ENCODE data around the gene PTGES. TPM values are rescaled to one million over a fixed set of nuclear protein-coding genes. Genes with fewer than 3 reads are reported as not detected.

Gene PTGES
- total and polyA plus RNA-seq, 2 donors (not counting 1 experiment from before 2014, with no cell fraction given), result 9.6 to 13.3 TPM

DNA sequence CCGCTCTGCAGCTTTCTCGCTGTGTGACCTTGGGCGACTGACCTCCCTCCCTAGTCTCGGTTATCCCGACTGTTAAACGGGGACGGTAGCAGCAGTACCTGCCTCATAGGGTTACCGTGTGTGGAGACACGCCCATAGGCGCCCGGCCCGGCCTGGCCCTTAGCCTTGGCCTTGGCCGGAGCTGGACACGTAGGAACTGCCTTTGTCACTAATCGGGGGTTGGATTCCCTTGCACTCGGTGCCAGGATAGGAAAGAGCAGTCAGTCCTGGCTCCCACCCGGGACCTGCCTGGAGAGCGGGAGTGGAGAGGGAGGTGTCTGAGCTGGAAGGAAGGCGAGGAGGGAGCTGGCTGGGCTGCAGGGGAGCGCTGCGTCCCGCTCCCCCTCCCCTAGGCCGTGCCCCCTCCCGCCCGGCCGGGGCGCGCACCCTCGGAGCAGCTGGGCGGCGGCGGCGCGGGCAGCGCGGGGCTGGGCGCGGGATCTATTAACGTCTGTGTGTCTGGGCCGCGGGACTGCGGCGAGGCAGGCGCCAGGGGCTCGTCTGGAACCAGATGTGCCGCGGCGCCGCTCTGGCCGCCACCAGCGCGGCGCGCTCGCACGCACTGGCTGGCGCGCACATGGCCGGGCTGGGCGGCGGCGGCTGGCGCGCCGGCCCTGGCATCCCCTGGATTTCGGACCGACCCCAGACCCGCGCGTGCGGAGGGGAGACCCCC lies 55.7 kb downstream of the PTGES start:
- Histone ChIP-seq H3K27ac (ENCODE audit: insufficient read depth, low read length) (peak overlapping the region; percentile 88), H2AFZ (ENCODE audit: low read length) (peak overlapping the region; percentile 40), H3K4me1 (ENCODE audit: control insufficient read depth, extremely low read depth, insufficient read depth, low read length) (peaks cover 6% of the 10 kb centered on the region), H3K4me3 (replicated peaks in 1 of 4; ENCODE audit: control extremely low read depth in 1 of 4, insufficient read depth in 1 of 4, low read depth in 3 of 4, low read length in 4 of 4) (peak overlapping the region; percentile 14 to 49 (median 34)), H3K27me3 (ENCODE audit: control insufficient read depth, insufficient read depth, low read length) (no peaks in the 10 kb centered on the region), H3K9ac (ENCODE audit: insufficient read depth, low read length) (peak overlapping the region; percentile 89), H3K36me3 (ENCODE audit: control insufficient read depth, insufficient read depth, low read length) (no peaks in the 10 kb centered on the region), H3K4me2 (ENCODE audit: extremely low read depth, insufficient read depth, low read length) (peak overlapping the region; percentile 84), H4K20me1 (ENCODE audit: control insufficient read depth, extremely low read depth, insufficient read depth, low read length) (no peaks in the 10 kb centered on the region), H3K79me2 (ENCODE audit: control insufficient read depth, insufficient read depth, low read length) (no peaks in the 10 kb centered on the region), H3K9me3 (ENCODE audit: control insufficient read depth, insufficient read depth, low read depth, low read length) (no peaks in the 10 kb centered on the region)
- TF ChIP-seq, protein P1, sequence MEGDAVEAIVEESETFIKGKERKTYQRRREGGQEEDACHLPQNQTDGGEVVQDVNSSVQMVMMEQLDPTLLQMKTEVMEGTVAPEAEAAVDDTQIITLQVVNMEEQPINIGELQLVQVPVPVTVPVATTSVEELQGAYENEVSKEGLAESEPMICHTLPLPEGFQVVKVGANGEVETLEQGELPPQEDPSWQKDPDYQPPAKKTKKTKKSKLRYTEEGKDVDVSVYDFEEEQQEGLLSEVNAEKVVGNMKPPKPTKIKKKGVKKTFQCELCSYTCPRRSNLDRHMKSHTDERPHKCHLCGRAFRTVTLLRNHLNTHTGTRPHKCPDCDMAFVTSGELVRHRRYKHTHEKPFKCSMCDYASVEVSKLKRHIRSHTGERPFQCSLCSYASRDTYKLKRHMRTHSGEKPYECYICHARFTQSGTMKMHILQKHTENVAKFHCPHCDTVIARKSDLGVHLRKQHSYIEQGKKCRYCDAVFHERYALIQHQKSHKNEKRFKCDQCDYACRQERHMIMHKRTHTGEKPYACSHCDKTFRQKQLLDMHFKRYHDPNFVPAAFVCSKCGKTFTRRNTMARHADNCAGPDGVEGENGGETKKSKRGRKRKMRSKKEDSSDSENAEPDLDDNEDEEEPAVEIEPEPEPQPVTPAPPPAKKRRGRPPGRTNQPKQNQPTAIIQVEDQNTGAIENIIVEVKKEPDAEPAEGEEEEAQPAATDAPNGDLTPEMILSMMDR (conservative IDR thresholded peaks at IDR 0.05 in 1 of 2, IDR thresholded peaks at IDR 0.05 in 1 of 2; ENCODE audit: low read depth in 1 of 2, low read length in 2 of 2), result no peak
- TF ChIP-seq EZH2 (IDR thresholded peaks at IDR 0.05; ENCODE audit: low read length, missing control alignments), result no peak
- peak; percentile 36 to 63 for DNase-seq (ENCODE audit: low read depth in 2 of 2)

GRCh38 chr9:129695870-129696269 lies 57.0 kb downstream of the PTGES start:
- Histone ChIP-seq H3K9ac (ENCODE audit: insufficient read depth, low read length) (no peak overlapping the region), H3K36me3 (ENCODE audit: control insufficient read depth, insufficient read depth, low read length) (no peaks in the 10 kb centered on the region), H3K27ac (ENCODE audit: insufficient read depth, low read length) (no peak overlapping the region), H3K27me3 (ENCODE audit: control insufficient read depth, insufficient read depth, low read length) (no peaks in the 10 kb centered on the region), H3K4me1 (ENCODE audit: control insufficient read depth, extremely low read depth, insufficient read depth, low read length) (peaks cover 6% of the 10 kb centered on the region), H3K4me2 (ENCODE audit: extremely low read depth, insufficient read depth, low read length) (no peak overlapping the region), H3K9me3 (ENCODE audit: control insufficient read depth, insufficient read depth, low read depth, low read length) (no peaks in the 10 kb centered on the region), H3K4me3 (replicated peaks in 1 of 4; ENCODE audit: control extremely low read depth in 1 of 4, insufficient read depth in 1 of 4, low read depth in 3 of 4, low read length in 4 of 4) (no peak overlapping the region), H3K79me2 (ENCODE audit: control insufficient read depth, insufficient read depth, low read length) (no peaks in the 10 kb centered on the region), H4K20me1 (ENCODE audit: control insufficient read depth, extremely low read depth, insufficient read depth, low read length) (no peaks in the 10 kb centered on the region), H2AFZ (ENCODE audit: low read length) (no peak overlapping the region)
- TF ChIP-seq EZH2 (IDR thresholded peaks at IDR 0.05; ENCODE audit: low read length, missing control alignments), result no peak
- TF ChIP-seq, protein P1 (conservative IDR thresholded peaks at IDR 0.05 in 1 of 2, IDR thresholded peaks at IDR 0.05 in 1 of 2; ENCODE audit: low read depth in 1 of 2, low read length in 2 of 2), result no peak
- no peak for DNase-seq (ENCODE audit: low read depth in 2 of 2)

DNA sequence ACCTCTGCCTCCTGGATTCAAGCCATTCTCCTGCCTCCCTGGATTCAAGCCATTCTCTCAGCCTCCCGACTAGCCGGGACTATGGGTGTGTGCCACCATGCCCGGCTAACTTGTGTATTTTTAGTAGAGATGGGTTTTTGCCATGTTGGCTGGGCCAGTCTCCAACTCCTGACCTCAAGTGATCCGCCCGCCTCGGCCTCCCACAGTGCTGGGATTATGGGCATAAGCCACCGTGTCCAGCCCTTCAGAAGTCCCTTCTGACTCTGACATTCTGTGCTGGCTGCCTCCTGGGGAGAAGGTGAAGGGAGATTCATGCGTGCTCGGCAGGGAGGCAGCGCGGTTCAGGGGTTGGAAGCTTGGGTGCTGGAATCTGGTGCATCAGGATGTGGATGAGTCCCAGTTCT lies 58.6 kb downstream of the PTGES start:
- H3K79me2 ChIP-seq (ENCODE audit: control insufficient read depth, insufficient read depth, low read length), result no peaks in the 10 kb centered on the region

More for the DNA sequence above, 58.6 kb downstream of the PTGES start:
- no peak overlapping the region for H3K4me3 ChIP-seq (replicated peaks in 1 of 4; ENCODE audit: control extremely low read depth in 1 of 4, insufficient read depth in 1 of 4, low read depth in 3 of 4, low read length in 4 of 4)
- no peaks in the 10 kb centered on the region for H3K27me3 ChIP-seq (ENCODE audit: control insufficient read depth, insufficient read depth, low read length)
- H4K20me1 ChIP-seq (ENCODE audit: control insufficient read depth, extremely low read depth, insufficient read depth, low read length), result no peaks in the 10 kb centered on the region
- H3K4me2 ChIP-seq (ENCODE audit: extremely low read depth, insufficient read depth, low read length), result no peak overlapping the region
- peaks cover 6% of the 10 kb centered on the region for H3K4me1 ChIP-seq (ENCODE audit: control insufficient read depth, extremely low read depth, insufficient read depth, low read length)
- no peak overlapping the region for H3K27ac ChIP-seq (ENCODE audit: insufficient read depth, low read length)
- H3K36me3 ChIP-seq (ENCODE audit: control insufficient read depth, insufficient read depth, low read length), result no peaks in the 10 kb centered on the region
- no peak overlapping the region for H3K9ac ChIP-seq (ENCODE audit: insufficient read depth, low read length)
- TF ChIP-seq, protein P1 (conservative IDR thresholded peaks at IDR 0.05 in 1 of 2, IDR thresholded peaks at IDR 0.05 in 1 of 2; ENCODE audit: low read depth in 1 of 2, low read length in 2 of 2), result no peak
- no peak for DNase-seq (ENCODE audit: low read depth in 2 of 2)
- no peak overlapping the region for H2AFZ ChIP-seq (ENCODE audit: low read length)
- no peaks in the 10 kb centered on the region for H3K9me3 ChIP-seq (ENCODE audit: control insufficient read depth, insufficient read depth, low read depth, low read length)

Data from fibroblast of lung (primary cell).